HG03439 (cell line): ENCODE measurements around the gene TNFRSF25.
"Not testable (repeated sequence)": the region's sequence is repeated elsewhere in the genome, so short reads cannot be mapped to it uniquely, and the experiment has no call there.

Experiments used
- ATAC-seq: cut with Tn5 transposase; IDR thresholded peaks from one replicate; pipeline ENCODE4 v1.9.1; 2021; ENCODE audit warnings: mild to moderate bottlenecking, moderate library complexity; ENCODE audit not compliant: unreplicated experiment

TNFRSF25 gene

DNA sequence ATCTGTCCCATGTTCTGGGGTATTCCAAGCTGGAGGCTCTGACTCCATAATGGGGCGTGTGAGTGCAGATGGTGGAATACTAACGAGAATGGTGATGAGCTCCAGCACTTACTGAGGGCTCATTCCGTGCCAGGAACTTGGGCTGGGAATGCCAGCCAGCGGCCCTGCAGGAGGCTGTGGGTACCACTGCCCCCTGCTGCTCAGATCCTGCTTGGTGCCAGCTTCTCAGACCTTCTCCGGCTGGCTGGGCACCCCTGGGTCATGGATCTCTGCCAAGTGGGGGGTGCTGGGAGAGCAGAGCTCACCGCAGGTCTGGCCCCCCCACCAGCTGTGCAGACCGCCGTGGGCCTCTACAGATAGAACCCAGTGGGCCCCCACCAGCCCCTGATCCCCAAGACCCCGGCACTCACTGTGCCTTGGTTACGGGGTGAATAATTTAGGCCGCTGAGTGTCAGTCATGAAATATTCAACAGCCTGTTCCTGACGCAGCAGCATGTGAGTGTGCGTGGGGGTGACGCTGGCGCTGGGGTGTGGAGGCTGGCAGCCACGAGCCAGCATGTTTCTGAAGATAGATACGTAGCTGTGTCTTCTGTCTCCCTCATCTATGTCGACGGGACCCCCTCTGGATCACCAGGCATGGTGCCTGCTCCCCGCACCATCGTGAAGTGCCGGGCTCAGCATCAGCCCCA lies 28.8 kb downstream of the TNFRSF25 start:
- ATAC-seq = not testable (repeated sequence)

DNA sequence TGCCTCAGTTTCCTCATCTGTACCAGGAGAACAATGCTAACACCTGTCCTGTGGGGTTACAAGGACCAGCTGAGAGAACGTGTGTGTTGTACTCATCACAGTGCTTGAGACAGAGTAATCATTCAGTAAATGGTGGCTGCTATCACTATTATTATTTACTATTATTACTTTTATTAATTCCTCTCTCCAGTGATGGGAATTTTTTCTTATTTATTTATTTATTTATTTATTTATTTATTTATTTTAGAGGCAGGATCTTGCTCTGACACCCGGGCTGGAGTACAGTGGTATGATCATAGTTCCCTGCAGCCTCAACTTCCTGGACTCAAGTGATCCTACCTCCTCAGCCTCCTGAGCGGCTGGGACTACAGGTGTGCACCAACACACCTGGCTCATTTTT lies 29.7 kb downstream of the TNFRSF25 start:
- ATAC-seq = not testable (repeated sequence)

DNA sequence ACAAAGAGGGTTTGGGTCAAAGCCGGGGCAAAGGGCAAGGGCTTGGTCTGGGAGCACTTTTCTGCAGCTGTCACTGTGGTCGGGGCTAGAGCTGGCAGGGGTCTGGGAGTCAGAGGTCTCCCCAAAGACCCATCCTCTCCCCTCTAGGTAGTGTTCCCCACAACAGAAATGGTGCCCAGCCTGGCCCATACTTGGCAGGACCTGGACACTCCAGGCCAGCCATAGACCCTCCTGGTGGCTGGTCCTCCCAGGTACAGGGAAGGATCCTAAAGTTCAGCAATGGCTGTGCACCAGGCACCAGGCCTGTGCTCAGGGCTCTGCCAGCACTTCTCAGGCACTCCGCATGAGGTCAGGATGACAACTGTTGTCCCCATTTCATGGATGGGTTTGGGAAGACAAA lies 30.4 kb downstream of the TNFRSF25 start:
- no peak for ATAC-seq

DNA sequence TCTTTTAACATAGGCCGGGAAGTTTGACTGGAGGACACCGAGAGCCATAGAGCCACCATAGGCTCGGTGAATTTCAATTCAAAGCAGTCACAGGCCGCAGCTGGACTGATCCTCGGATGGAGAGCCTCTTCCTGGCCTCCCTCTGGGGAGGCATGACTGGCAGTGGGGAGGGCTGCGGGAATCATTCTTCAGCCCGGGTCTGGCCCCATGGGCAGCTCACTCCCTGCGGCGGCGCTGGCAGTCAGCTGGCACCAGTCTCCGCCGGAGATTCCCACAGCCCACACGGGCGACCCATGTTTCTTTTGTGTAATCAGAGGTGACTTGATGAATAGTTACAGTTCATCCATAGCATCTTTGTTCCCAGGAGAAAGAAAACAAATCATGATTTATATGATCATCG lies 30.8 kb downstream of the TNFRSF25 start:
- ATAC-seq = no peak

DNA sequence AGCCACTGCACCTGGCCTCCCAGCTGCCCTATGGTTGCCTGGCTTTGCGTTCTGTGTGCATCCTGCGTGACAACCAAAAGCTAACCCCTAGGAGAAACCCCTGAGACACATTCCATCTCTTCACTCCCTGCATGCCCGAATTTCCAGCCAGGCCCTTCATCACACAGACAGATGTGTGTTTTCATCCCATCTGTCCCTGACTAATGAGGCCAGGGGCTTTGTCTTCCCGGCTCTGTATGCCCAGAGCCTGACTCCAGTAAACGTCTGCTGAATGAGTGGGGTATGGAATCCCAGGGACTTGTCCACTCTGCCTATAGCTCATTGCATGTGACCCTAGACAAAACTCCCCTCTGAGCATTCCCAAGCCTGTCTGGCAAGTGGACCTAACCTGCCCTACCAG lies 31.8 kb downstream of the TNFRSF25 start:
- no peak for ATAC-seq

DNA sequence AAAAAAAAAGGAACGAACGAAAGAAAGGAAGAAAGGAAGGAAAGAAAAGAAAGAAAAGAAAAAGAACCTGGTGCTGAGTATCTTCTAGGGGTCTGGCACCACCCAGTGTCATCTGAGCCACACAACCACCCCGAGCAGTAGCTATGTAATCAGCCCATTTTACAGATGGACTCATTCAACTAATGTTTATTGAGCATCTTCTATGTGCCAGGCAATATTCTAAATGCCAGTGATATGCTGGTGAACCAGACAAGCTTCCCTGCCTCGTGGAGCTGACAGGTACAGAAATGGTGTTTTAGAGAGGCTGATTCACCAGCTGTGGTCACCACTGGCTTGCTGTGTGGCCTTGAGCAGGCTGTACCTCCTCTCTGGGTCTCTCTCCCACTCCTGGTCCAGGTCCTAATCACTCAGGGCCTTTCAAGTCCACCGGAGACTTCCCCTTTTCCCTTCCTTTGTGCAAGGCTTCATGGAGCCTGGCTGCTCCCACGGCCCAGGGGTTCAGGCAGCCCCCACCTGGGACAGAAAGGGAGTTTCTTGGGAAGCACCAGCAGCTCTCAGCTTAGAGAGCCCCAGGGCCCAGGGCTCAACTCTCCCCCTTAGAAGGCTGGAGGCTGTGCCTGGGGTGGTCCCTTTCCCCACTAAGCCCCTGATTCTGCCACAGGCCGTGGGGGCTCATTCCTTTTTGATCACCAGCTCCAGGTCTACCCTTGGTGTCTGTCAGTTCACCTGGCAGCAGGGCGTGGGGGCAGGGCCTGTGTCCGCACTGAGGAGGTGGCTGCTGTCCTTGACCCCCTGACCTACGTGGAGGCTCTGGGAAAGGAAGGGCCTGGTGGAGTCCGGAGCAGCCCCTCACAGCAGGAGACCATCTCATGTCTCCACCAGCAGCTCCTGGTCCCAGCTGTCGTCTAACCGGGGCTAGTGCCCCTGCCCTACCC lies 34.1 kb downstream of the TNFRSF25 start:
- not testable (repeated sequence) for ATAC-seq

DNA sequence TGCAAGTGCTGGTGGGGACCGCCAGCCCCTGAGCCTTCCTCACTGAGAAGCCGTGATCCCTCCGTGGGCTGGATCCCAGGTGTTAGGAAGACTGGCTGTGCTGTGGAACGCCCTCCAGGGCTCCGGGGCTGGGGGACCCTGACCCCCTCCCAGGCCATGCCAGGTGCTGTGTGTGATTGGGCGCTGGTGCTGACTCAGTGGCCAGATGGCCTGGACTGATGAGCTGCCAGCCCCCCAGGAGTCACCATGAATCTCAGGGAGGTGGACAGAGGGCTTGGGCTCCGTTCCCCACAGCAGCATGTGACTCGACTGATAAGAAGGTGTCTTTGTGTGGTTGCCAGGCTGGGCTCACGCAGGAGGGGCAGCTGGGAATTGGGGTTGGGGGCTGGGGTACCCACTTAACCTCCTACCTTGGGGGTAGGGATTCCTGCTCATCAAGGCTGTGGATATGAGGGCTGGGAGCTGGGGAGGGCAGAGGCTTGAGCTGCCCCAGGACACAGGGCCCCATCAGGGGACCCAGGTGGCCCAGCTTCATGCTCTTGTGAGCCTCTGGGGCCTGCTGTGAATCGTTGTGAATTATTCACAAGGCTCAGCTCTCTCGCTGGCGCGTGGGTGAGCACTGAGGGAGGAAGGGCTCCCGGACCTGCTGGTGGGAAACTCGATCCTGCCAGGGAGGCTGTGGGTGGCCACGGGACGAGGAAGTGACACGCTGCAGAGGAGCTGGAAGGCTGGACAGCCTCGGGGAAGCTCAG lies 36.1 kb downstream of the TNFRSF25 start:
- ATAC-seq = not testable (repeated sequence)

DNA sequence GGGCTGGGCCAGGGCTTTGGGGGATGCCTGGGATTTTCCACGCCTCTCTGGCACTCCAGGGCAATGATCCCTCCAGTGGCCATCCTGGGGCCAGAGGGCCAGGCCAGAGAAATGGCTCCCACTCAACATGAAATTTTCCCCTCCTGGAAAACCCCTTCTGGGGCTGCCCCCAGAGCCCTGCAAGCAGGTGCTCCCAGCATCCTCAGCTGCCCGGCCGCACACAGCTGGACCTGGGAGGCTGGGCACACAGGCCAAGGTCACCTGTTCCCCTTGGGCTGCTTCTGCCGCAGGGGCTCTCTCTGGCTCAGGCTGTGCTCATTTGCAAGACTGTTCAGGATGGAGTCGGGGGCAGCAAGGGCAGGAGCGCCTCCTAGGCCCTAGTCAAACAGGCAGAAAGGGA lies 37.5 kb downstream of the TNFRSF25 start:
- ATAC-seq = not testable (repeated sequence)

DNA sequence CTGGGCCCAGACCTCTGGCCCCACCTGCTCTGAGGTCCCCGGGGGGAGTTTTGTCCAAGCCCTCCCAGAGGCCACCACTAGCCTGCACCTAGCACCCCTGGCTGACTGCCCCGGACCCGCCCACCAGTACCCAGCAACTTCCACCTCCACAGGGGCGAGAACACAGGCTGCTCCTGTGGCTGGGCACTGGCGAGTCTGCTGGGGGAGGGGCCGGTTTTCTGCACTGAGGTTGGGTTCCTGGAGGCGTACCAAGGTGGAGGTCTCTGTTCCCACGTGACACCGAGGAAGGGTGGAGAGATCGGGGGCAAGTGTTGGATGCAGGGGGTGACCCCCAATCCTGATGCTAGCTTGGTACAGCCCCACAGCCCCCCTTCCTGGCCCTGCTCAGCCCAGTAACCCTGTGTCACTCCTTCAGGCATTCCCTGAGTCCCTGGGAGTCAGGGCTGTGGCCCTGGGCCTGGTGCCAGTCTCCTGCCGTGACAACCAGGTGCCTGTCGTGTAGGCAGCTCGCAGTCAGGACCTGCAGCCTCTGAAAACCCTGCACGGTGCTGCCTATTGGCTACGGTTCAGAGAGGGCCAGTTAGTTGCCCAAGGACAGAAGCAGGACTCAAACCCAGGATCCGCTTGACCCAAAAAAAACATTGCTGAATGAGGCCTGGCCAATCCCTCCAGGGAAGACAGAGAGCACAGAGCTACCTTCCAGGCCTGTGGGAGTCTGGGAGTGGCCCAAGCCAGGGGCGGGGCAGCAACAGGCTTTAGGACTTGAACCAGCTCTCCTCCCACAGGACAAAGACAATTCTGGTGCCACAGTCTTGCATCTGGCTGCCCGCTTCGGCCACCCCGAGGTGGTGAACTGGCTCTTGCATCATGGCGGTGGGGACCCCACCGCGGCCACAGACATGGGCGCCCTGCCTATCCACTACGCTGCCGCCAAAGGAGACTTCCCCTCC lies 38.3 kb downstream of the TNFRSF25 start:
- no peak for ATAC-seq

DNA sequence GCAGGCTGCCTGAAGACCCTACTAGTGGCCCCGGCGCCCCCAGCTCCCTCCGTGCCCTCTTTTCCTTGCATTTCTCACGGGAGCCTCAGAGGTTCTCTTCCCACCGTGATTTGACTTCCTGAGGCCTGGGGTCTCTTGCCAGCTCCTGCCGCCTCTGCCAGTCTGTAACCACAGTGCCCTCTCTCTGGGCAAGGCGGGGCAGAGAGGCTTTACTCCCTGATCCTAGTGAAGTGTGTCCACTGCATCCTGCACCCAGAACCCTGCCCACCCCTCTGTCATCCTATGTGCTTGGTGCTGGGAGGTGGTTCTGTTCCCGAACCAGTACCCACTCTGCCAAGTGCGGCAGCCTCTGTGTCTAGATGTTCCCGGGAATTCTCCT lies 39.0 kb downstream of the TNFRSF25 start:
- ATAC-seq = no peak

DNA sequence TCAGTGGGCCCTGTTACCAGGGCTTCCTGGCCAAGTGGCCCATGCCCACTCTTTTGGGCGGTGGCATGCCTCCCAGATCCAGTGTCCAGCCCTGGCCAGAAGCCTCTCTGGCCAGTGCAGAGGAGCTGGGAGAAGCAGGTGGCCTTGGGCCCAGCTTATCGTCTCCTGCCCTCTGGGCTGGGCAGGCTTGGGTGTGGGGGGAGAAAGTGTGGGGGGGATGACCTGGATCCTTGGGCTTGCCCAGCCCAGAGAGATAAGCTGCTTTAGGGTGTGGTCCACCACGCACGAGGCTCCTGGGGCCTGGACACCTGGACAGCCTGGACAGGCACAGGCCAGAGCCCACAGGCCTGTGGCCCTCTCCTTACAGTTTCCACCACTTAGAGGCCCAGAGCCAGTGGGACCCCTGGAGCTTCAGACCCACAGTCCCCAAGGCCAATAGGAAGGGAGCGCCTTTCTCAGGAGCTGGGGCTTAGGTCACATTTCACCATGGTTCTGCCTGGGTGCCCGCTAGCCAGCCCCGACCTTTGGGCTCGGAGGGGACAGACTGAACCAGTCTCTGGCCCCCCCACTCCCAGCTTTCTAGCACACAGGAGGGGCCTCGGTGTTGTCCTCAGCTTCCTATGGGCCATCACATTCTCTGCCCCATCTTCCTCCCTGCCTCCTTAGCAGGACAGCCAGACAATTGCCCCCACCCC lies 39.5 kb downstream of the TNFRSF25 start:
- ATAC-seq = no peak

DNA sequence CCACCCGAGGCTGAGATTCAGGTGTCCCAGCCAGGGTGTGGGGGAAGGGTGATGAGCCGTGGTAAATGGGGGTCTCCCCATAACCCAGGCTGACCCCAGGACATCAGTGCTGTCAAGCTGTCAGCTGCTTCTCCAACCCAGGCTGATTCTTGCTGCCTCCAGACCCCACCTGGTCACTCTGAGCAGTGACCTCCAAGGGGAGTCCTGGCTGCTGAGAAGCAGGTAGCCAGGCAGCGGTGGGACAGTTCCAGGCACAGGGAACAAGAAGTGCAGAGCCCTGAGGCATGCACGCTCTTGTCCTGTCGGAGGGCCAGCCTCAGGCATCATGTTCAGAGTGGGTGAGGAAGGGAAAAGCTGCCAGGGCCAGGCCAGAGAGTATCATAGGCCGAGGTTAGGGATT lies 40.3 kb downstream of the TNFRSF25 start:
- ATAC-seq = no peak

DNA sequence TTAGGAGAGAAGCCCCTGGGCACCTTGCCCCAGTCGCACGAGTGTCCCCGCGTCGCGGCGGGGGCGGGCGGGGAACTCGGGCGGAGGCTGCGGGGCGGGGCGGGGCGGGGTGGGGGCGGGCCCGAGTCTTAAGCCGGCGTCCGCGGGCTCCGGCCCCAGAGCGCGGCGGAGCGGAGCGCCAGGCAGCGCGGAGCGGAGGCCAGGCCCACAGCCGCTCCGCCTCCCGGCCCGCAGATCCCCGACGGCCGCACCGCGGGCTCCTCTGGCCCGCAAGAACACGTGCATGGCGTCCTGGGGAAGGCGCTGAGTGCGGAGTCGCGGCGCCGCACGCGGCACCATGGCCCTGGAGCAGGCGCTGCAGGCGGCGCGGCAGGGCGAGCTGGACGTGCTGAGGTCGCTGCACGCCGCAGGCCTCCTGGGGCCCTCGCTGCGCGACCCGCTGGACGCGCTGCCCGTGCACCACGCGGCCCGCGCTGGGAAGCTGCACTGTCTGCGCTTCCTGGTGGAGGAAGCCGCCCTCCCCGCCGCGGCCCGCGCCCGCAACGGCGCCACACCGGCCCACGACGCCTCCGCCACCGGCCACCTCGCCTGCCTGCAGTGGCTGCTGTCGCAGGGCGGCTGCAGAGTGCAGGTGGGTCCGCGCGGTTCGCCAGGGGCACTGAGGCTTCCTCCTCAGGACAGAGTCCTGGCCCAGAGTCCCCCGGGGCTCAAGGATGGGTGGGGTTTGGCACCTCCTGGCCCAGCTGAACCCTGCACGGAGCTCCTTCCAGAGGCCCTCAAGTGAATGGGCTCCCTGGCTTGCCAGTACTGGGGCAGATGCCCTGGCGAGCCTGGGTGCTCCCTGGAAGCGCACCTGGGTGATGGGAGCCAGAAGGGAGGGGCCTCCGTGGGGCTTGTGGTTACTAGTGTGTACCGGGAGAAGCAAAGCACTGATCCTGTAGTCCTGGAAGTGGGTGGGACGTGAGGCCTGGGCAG lies 41.1 kb downstream of the TNFRSF25 start, which contains the start of gene ESPN:
Gene ESPN (plus strand): TSS at position 158 of the 975 bp plus-strand sequence. CDS start 180 bp downstream, at position 338.
- ATAC-seq = no peak

DNA sequence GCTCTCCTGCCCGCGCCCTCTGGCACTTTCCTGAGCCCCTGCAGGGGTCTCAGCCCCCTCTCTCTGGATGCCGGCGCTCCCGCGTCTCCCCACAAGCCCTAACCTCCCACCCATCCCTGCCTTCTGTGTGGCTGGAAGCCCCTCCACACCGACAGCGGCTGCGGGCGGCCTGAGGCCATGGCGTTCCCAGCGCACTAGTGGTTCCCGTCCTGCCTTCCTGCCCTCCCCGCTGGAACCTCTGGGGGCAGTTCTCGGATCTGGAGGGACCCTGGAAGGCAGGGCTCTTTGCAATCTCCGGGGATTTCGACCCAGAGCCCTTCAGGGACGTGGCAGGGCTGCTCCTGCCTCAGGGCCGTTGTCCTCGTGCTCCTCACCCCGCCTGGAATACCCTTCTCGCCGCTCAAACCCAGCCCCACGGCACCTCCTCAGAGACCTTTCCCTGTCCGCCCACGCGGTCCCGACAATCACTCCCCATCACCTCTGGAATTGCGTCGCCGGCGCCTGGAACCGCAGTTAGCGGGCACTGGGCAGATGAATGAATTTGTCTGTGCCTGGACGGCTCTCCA lies 41.9 kb downstream of the TNFRSF25 start:
- ATAC-seq = no peak

DNA sequence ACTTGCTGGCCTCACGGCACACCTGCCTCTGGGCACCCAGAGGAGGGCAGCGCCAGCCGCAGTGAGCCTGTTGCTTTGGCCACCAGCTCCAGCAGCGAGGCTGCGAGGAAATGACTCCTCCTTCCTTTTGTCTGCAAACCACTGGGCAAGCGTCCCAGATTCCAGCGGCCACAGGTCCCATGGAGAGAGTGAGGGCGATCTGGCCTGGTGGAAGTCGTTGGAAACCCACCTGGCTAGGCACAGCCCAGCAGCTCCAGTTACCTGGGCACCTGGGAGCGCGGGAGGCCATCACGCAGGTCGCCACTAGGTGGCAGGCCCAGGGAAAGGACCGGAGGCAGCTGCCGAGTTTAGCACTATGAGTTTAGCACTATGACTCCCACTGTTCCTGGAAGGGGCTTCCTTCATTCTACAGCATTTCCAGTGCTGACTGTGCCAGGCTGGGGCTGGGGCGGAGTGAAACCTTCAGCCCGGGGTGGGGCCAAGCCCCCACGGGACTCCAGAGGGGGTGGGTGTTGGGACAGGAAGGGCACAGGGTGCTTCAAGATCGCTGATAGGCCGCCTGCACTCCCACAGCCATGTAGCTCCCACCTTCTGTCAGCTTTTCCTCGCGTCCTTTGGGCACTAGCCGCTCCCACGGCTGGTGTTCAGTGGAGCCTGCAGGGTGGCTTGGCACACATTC lies 42.5 kb downstream of the TNFRSF25 start:
- ATAC-seq = no peak

DNA sequence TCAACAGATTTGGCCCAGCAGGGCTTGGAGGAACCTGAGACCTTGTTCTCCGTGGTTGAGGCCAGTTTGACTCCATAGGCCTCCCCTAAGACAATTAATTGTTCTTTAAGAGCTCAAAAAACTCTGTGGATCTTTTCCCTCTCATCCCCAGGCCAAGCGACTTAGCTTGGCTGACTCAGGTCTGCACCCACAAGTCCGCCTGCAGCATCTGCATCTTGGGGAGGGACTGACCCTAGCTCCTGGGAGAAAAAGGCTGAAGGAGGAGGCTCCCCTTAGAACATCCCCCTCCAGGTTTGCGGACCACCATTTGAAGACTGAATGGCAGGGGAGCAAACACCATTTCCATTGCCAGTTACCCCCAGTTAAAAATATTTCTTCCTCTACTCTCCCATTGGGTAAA lies 44.7 kb downstream of the TNFRSF25 start:
- ATAC-seq = no peak

DNA sequence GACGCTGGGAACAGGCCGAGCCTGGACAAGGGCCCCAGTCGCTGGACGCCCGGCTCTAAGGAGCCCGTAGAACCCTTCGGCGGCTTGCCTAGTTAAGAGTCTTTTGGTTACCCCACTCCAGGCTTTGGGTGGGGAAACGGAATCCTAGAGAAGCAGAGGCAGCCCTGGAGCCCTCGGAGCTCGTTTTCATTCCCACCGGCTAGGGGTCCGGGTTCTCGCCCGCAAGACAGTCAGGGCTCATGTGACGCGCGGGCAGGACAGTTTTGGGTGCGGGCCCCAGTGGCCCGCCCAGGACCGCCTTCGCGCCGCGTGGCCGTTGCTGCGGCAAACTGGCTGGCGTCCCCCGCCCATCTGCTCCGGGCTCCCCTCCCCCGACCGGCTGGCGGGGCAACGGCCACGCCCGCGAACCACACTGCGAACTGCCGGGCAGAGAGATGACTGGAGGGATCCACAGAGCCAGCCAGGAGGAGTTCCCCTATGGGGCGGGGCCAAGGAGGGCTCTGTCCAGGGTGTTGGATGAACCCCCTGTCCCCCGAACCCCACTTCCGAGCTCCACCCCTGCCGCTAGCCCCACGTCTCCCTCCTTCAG lies 45.4 kb downstream of the TNFRSF25 start:
- ATAC-seq = no peak
